Measurements from ENCODE around the gene TIMM44. TPM values are rescaled to one million over a fixed set of nuclear protein-coding genes. Genes with fewer than 3 reads are reported as not detected.

TIMM44 gene
- total RNA-seq, 1 experiment from 2014 or later: 114 TPM

DNA sequence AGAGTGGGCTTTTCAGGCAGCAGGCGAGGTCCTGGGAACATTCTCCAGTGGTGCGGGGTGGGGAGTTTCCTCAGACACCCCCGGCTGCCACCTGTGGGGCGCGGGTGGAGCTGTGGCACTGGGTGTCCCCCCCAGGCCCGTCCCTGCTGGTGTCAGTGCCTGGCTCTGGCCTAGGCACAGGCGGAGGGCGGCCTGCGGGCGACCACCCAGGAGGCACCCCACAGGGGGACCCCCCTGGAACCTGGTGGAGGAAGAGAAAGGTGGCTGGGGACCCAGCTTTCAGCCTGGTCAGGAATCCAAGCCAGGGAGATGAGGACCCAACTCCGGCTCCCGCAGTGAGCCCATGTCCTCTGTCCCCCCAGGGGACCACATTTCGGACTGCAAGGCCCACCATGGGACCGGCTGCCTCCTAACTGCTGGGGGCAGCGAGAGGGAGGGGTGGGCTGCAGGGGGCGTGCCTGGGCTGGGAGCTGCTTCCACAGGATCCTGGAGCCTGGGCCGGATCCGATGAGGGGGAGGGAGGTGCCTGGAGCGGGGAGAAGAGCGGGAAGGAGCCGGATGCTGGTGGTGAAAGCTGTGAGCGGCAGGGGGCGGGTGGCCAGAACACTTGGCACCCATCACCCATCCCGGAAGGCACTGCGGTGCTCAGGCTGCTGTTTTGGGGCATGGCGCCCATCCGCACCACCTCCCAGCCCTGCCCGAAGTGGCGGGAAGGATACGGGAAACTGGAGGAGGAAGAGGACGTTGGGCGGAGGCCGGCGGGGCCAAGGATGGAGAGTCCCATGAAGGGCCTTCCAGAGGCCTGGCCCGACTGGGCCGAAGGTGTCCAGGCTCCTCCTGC lies 12.0 kb downstream of the TIMM44 start:
- Histone ChIP-seq H4K91ac (ENCODE audit: insufficient read length, low read depth, low read length) (no peak overlapping the region), H4K20me1 (ENCODE audit: control insufficient read depth, insufficient read depth, insufficient read length) (no peaks in the 10 kb centered on the region), H2BK120ac (ENCODE audit: low read depth, low read length, poor library complexity, severe bottlenecking) (no peak overlapping the region), H3K79me2 (ENCODE audit: insufficient read depth, low read length) (no peaks in the 10 kb centered on the region), H3K9ac (ENCODE audit: extremely low read depth, insufficient read length, low read length) (no peak overlapping the region), H2AFZ (ENCODE audit: low read length) (no peak overlapping the region), H3K9me3 (ENCODE audit: control insufficient read depth, low read depth, low read length) (no peaks in the 10 kb centered on the region), H2BK12ac (ENCODE audit: insufficient read length, low read depth, low read length) (no peak overlapping the region), H2AK5ac (ENCODE audit: insufficient read length, low read length) (no peak overlapping the region), H3K4me1 (ENCODE audit: insufficient read depth, low read length) (0 out of 2 replicates have a peak, but pooled peaks cover 1% of the 10 kb centered on the region), H3K79me1 (ENCODE audit: insufficient read depth, low read depth, low read length, poor library complexity, severe bottlenecking) (no peaks in the 10 kb centered on the region), H3K23ac (ENCODE audit: insufficient read length, low read depth, low read length) (no peak overlapping the region), H3K18ac (ENCODE audit: insufficient read length, low read depth, low read length) (no peak overlapping the region), H3K23me2 (ENCODE audit: insufficient read length, low read depth, low read length, poor library complexity, severe bottlenecking) (no peaks in the 10 kb centered on the region), H3K14ac (ENCODE audit: insufficient read depth, low read length) (no peak overlapping the region), H2BK20ac (ENCODE audit: low read depth, low read length, poor library complexity, severe bottlenecking) (no peak overlapping the region), H3T11ph (ENCODE audit: low read length) (no peak overlapping the region), H2BK15ac (ENCODE audit: low read depth, low read length) (no peak overlapping the region), H3K27me3 (ENCODE audit: insufficient read depth, low read length) (no peaks in the 10 kb centered on the region), H2BK5ac (ENCODE audit: insufficient read length, low read length) (no peak overlapping the region), H3K27ac (ENCODE audit: insufficient read length, low read depth, low read length) (no peak overlapping the region), H3K4me2 (ENCODE audit: insufficient read depth, insufficient read length, low read length) (no peak overlapping the region), H3K56ac (ENCODE audit: insufficient read length, low read depth, low read length) (no peak overlapping the region), H4K8ac (replicated peaks; ENCODE audit: insufficient read length, low read depth, low read length) (no peak overlapping the region), H4K5ac (ENCODE audit: insufficient read length, low read depth, low read length) (no peak overlapping the region), H3K4ac (ENCODE audit: low read depth, low read length) (no peak overlapping the region)
- no peaks in the 10 kb centered on the region for H3K27me3 Mint-ChIP-seq (ENCODE audit: low read depth)
- H3K9me3 Mint-ChIP-seq: no peaks in the 10 kb centered on the region
- no peak overlapping the region for H3K27ac Mint-ChIP-seq
- no peak for DNase-seq
- TF ChIP-seq, protein P1, sequence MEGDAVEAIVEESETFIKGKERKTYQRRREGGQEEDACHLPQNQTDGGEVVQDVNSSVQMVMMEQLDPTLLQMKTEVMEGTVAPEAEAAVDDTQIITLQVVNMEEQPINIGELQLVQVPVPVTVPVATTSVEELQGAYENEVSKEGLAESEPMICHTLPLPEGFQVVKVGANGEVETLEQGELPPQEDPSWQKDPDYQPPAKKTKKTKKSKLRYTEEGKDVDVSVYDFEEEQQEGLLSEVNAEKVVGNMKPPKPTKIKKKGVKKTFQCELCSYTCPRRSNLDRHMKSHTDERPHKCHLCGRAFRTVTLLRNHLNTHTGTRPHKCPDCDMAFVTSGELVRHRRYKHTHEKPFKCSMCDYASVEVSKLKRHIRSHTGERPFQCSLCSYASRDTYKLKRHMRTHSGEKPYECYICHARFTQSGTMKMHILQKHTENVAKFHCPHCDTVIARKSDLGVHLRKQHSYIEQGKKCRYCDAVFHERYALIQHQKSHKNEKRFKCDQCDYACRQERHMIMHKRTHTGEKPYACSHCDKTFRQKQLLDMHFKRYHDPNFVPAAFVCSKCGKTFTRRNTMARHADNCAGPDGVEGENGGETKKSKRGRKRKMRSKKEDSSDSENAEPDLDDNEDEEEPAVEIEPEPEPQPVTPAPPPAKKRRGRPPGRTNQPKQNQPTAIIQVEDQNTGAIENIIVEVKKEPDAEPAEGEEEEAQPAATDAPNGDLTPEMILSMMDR (conservative IDR thresholded peaks at IDR 0.05): no peak
- peaks cover 22 to 71% (median 52%) of the 10 kb centered on the region in 3 experiments; a peak in 6 of 7 replicates for H3K36me3 Mint-ChIP-seq (ENCODE audit: insufficient read depth in 1 of 3, low read depth in 3 of 3)
- WGBS (ENCODE audit: extremely low coverage, insufficient read length, low lambda C conversion rate): no CpG with 5 or more reads among the region's 36 CpGs
- H3K4me1 Mint-ChIP-seq: peaks cover 2 to 6% of the 10 kb centered on the region in 2 experiments
- H3K4me3 Mint-ChIP-seq: no peak overlapping the region
